ENCODE results near the gene FBH1.

- TF ChIP-seq CTCF (IDR thresholded peaks at IDR 0.05; ENCODE audit: low read depth, low read length) (no peak), MYC (IDR thresholded peaks at IDR 0.05; ENCODE audit: low read depth, low read length) (no peak), POLR2A (IDR thresholded peaks at IDR 0.05; ENCODE audit: extremely low read depth, insufficient read length) (no peak)
Measured at GRCh38 chr10:5935628-5936027, 45.6 kb downstream of the FBH1 start.

Measured in NB4 (cell line).